Endodermal cell (in vitro differentiated cells): ENCODE data around the gene TEX14. TPM values are rescaled to one million over a fixed set of nuclear protein-coding genes. Genes with fewer than 3 reads are reported as not detected.

Source experiments
- DNase-seq: peaks from one replicate; pipeline ENCODE4 v3.0.0-alpha.2; 2017
- H3K27ac ChIP-seq: 2 replicates; pipeline ENCODE4 v1.5.1; 2013; ENCODE audit warnings: mild to moderate bottlenecking, low read depth, low read length, moderate library complexity
- H3K27me3 ChIP-seq: 2 replicates; pipeline ENCODE4 v1.6.1; 2013; ENCODE audit warnings: mild to moderate bottlenecking, low read length, moderate library complexity; ENCODE audit not compliant: insufficient read depth, control insufficient read depth, poor library complexity, severe bottlenecking
- H3K36me3 ChIP-seq: 2 replicates; pipeline ENCODE4 v1.7.0; 2013; ENCODE audit warnings: mild to moderate bottlenecking, low read length, moderate library complexity; ENCODE audit not compliant: control insufficient read depth, insufficient read depth
- H3K4me1 ChIP-seq: one replicate; pipeline ENCODE4 v1.7.0; 2013; ENCODE audit warnings: low read length; ENCODE audit not compliant: control insufficient read depth, insufficient read depth
- H3K4me3 ChIP-seq: 2 replicates; pipeline ENCODE4 v1.5.1; 2013; ENCODE audit warnings: mild to moderate bottlenecking, low read length, moderate library complexity
- H3K9ac ChIP-seq: 2 replicates; pipeline ENCODE4 v1.6.1; 2013; ENCODE audit warnings: mild to moderate bottlenecking, low read length, moderate library complexity; ENCODE audit not compliant: poor library complexity, severe bottlenecking; ENCODE audit errors: extremely low read depth
- H3K9me3 ChIP-seq: 2 replicates; pipeline ENCODE4 v1.6.1; 2013; ENCODE audit warnings: mild to moderate bottlenecking, low read length, moderate library complexity; ENCODE audit not compliant: control insufficient read depth
- H3K27ac Mint-ChIP-seq: 2 replicates; pipeline ENCODE4 v1.8.0; 2020; ENCODE audit warnings: mixed read lengths
- H3K27me3 Mint-ChIP-seq: 2 replicates; pipeline ENCODE4 v1.8.0; 2021; ENCODE audit warnings: mild to moderate bottlenecking, mixed read lengths; ENCODE audit not compliant: insufficient read depth
- H3K36me3 Mint-ChIP-seq: 2 replicates; pipeline ENCODE4 v1.8.0; 2020; ENCODE audit warnings: low read depth, mixed read lengths
- H3K4me1 Mint-ChIP-seq: 2 replicates; pipeline ENCODE4 v1.8.0; 2020; ENCODE audit warnings: mixed read lengths
- H3K4me3 Mint-ChIP-seq: 2 replicates; pipeline ENCODE4 v1.8.0; 2020; ENCODE audit warnings: mild to moderate bottlenecking, moderate library complexity, mixed read lengths
- H3K9me3 Mint-ChIP-seq: 2 replicates; pipeline ENCODE4 v1.8.0; 2020; ENCODE audit warnings: mild to moderate bottlenecking, mixed read lengths
- CTCF ChIP-seq: fragments of 200-600 bp; sonication (generic); conservative IDR thresholded peaks from 2 replicates; pipeline ENCODE4 v1.5.0; 2021; ENCODE audit warnings: antibody characterized with exemption, mild to moderate bottlenecking
- WGBS, 2 experiments: methylation state at CpG; one replicate each; pipeline versions ENCODE4 v1.1.5 to v1.1.7; 2013; ENCODE audit warnings: missing lambda C conversion rate in 2 of 2, mixed read lengths in 1 of 2; ENCODE audit not compliant: insufficient coverage in 1 of 2, insufficient read length in 1 of 2; 5-methylcytosine and 5-hydroxymethylcytosine counted together
- total RNA-seq, 2 donors: library from RNA; stranded (reverse); fragmentation: NEBNext Ultra II Directional in 1 of 2; extraction: Animal tissue kit (Norgen Biotek cat#: 25700) in 1 of 2; gene quantifications; 2 replicates in 1 of 2; 3 replicates in 1 of 2; pipeline ENCODE4 v1.2.1, GENCODE V29; 2021

The TEX14 gene
- total RNA-seq, 2 donors from 2014 or later: 0.09 to 0.18 TPM

- H3K9ac ChIP-seq: no peak overlapping the region
- H3K36me3 ChIP-seq: peaks cover 68% of the 10 kb centered on the region
- no peak overlapping the region for H3K27ac ChIP-seq
- no peak overlapping the region for H3K4me3 Mint-ChIP-seq
- no peaks in the 10 kb centered on the region for H3K27me3 Mint-ChIP-seq
- H3K4me1 Mint-ChIP-seq: peaks cover 5% of the 10 kb centered on the region
- H3K9me3 Mint-ChIP-seq: no peaks in the 10 kb centered on the region
- no peak for DNase-seq
- no peaks in the 10 kb centered on the region for H3K9me3 ChIP-seq
- H3K36me3 Mint-ChIP-seq: peaks cover 67% of the 10 kb centered on the region
- no peak overlapping the region for H3K27ac Mint-ChIP-seq
- no peak overlapping the region for H3K4me3 ChIP-seq
- no peaks in the 10 kb centered on the region for H3K27me3 ChIP-seq
- TF ChIP-seq CTCF: no peak
- H3K4me1 ChIP-seq: no peaks in the 10 kb centered on the region
- 92 to 98% methylated on average over 4 to 5 of the region's 5 CpGs for WGBS, 2 experiments
Measured at GRCh38 chr17:58510075-58510474, 181.8 kb downstream of the TEX14 start.

- Histone ChIP-seq H3K36me3 (peaks cover 82% of the 10 kb centered on the region), H3K9me3 (no peaks in the 10 kb centered on the region), H3K4me3 (no peak overlapping the region), H3K4me1 (no peaks in the 10 kb centered on the region), H3K27me3 (no peaks in the 10 kb centered on the region), H3K27ac (no peak overlapping the region), H3K9ac (no peak overlapping the region)
- no peak overlapping the region for H3K4me3 Mint-ChIP-seq
- H3K27ac Mint-ChIP-seq: no peak overlapping the region
- no peak for DNase-seq
- H3K4me1 Mint-ChIP-seq: no peaks in the 10 kb centered on the region
- no peaks in the 10 kb centered on the region for H3K9me3 Mint-ChIP-seq
- no peaks in the 10 kb centered on the region for H3K27me3 Mint-ChIP-seq
- peaks cover 82% of the 10 kb centered on the region for H3K36me3 Mint-ChIP-seq
- WGBS, 2 experiments: 89 to 96% methylated on average over 8 to 10 of the region's 10 CpGs
- no peak for TF ChIP-seq CTCF
Measured at GRCh38 chr17:58508341-58509067, 183.3 kb downstream of the TEX14 start.

GRCh38 chr17:58507123-58507634 is 184.7 kb downstream of the TEX14 start:
- no peaks in the 10 kb centered on the region for H3K9me3 Mint-ChIP-seq
- Histone ChIP-seq H3K36me3 (peaks cover 89% of the 10 kb centered on the region), H3K27me3 (no peaks in the 10 kb centered on the region), H3K9me3 (no peaks in the 10 kb centered on the region), H3K27ac (no peak overlapping the region), H3K4me1 (no peaks in the 10 kb centered on the region), H3K9ac (no peak overlapping the region), H3K4me3 (no peak overlapping the region)
- TF ChIP-seq CTCF: no peak
- no peak overlapping the region for H3K4me3 Mint-ChIP-seq
- H3K27ac Mint-ChIP-seq: no peak overlapping the region
- WGBS, 2 experiments: 97 to 100% methylated on average over 4 to 13 of the region's 13 CpGs
- no peak for DNase-seq
- no peaks in the 10 kb centered on the region for H3K4me1 Mint-ChIP-seq
- H3K27me3 Mint-ChIP-seq: no peaks in the 10 kb centered on the region
- H3K36me3 Mint-ChIP-seq: peaks cover 89% of the 10 kb centered on the region

Other genes with a start within 250 kb of the TEX14 start
- under 1 TPM; 0.09 to 0.22 TPM for gene HSF5, start 203.6 kb downstream of the TEX14 start, total RNA-seq
- gene MTMR4, start 177.4 kb downstream of the TEX14 start, total RNA-seq: 10 to 100 TPM; 39.4 to 52.9 TPM
- 10 to 100 TPM; 18.0 to 26.5 TPM for gene RAD51C, start 557 bp upstream of the TEX14 start, total RNA-seq
- gene PPM1E, start 63.8 kb upstream of the TEX14 start, total RNA-seq: 1 to 10 TPM; 1.4 to 2.2 TPM